Prostate gland (tissue), 2 donors: ENCODE measurements around the gene SOHLH2.

Source experiments
- CTCF ChIP-seq, 4 experiments: fragments of 200-600 bp in 2 of 4; fragments of 450-650 bp in 2 of 4; sonication (generic) in 2 of 4; IDR thresholded peaks; 1 replicate in 3 of 4; 2 replicates in 1 of 4; pipeline ENCODE4 v1.5.1; 2016 to 2019; ENCODE audit warnings: antibody characterized with exemption in 4 of 4, mild to moderate bottlenecking in 2 of 4, moderate library complexity in 2 of 4
- POLR2AphosphoS5 ChIP-seq: sonication (generic); formaldehyde crosslinking; IDR thresholded peaks from one replicate; pipeline ENCODE4 v1.6.1; 2017; ENCODE audit warnings: antibody characterized with exemption

GRCh38 chr13:36244073-36244472 is 29.7 kb upstream of the SOHLH2 start:
- TF ChIP-seq CTCF (IDR thresholded peaks at IDR 0.05) (no peak), POLR2AphosphoS5 (no peak)
